H1 (cell line): ENCODE measurements around the gene ZNF462. TPM values are rescaled to one million over a fixed set of nuclear protein-coding genes. Genes with fewer than 3 reads are reported as not detected.

Experiments
- CTCF ChIA-PET: fragments of 300-600 bp; sonication (Branson Sonifier 250); formaldehyde crosslinking; loops from one replicate; lab custom pipeline; 2021; ENCODE audit not compliant: partially characterized antibody; lab: Charles Lee
- POLR2A ChIA-PET: fragments of 300-600 bp; sonication (Branson Sonifier 250); formaldehyde crosslinking; loops from one replicate; lab custom pipeline; 2021; ENCODE audit warnings: inconsistent platforms; ENCODE audit not compliant: partially characterized antibody; lab: Charles Lee
- DNase-seq, 2 experiments: peaks; one replicate each; pipeline versions ENCODE4 v3.0.0 to v3.0.0-alpha.2; 2010 to 2022; ENCODE audit warnings: low spot score in 2 of 2, low read depth in 1 of 2, mixed read lengths in 1 of 2
- FAIRE-seq: peaks from 2 replicates; lab custom pipeline; 2011; peaks lifted over from hg19 to GRCh38; lab: Jason Lieb, UNC
- H2AFZ ChIP-seq: 2 replicates; pipeline ENCODE4 v1.8.1; 2012; ENCODE audit warnings: low read length, inconsistent platforms
- H2AK5ac ChIP-seq: 2 replicates; pipeline ENCODE4 v1.6.1; 2013; ENCODE audit warnings: low read depth, low read length
- H2BK120ac ChIP-seq: replicated peaks from 2 replicates; pipeline ENCODE3; 2013; ENCODE audit warnings: low read depth, low read length, inconsistent platforms
- H2BK12ac ChIP-seq: 2 replicates; pipeline ENCODE4 v1.6.1; 2013; ENCODE audit warnings: low read depth, low read length
- H2BK15ac ChIP-seq: 2 replicates; pipeline ENCODE4 v1.6.1; 2013; ENCODE audit warnings: low read length
- H2BK20ac ChIP-seq: 2 replicates; pipeline ENCODE4 v1.6.1; 2013; ENCODE audit warnings: low read length
- H2BK5ac ChIP-seq: 2 replicates; pipeline ENCODE4 v1.6.1; 2013; ENCODE audit warnings: low read depth, low read length
- H3K14ac ChIP-seq: 2 replicates; pipeline ENCODE4 v1.6.1; 2013; ENCODE audit warnings: inconsistent platforms; ENCODE audit not compliant: insufficient read length
- H3K18ac ChIP-seq: 2 replicates; pipeline ENCODE4 v1.6.1; 2013; ENCODE audit warnings: low read length; ENCODE audit errors: extremely low read depth
- H3K23ac ChIP-seq: 2 replicates; pipeline ENCODE4 v1.6.1; 2013; ENCODE audit warnings: inconsistent platforms; ENCODE audit not compliant: insufficient read length
- H3K23me2 ChIP-seq: 2 replicates; pipeline ENCODE4 v1.6.1; 2013; ENCODE audit warnings: low read depth, low read length
- H3K27ac ChIP-seq: 2 replicates; pipeline ENCODE4 v1.6.1; 2011; ENCODE audit warnings: low read depth, low read length, inconsistent platforms
- H3K27me3 ChIP-seq, 4 experiments: replicated peaks in 1 of 4; 1 replicate in 1 of 4; 2 replicates in 3 of 4; pipeline versions ENCODE4 v1.6.1 to v1.8.1; 2011 to 2013; ENCODE audit warnings: low read length in 3 of 4, mild to moderate bottlenecking in 3 of 4, inconsistent platforms in 2 of 4, mixed read lengths in 2 of 4, moderate library complexity in 1 of 4; ENCODE audit not compliant: control insufficient read depth in 3 of 4, insufficient read depth in 3 of 4; ENCODE audit errors: extremely low read depth in 1 of 4
- H3K36me3 ChIP-seq, 4 experiments: 2 replicates each; pipeline versions ENCODE4 v1.6.1 to v1.8.1; 2011 to 2013; ENCODE audit warnings: mild to moderate bottlenecking in 4 of 4, low read length in 3 of 4, moderate library complexity in 2 of 4, control low read depth in 1 of 4, inconsistent platforms in 1 of 4; ENCODE audit not compliant: insufficient read depth in 4 of 4, control insufficient read depth in 2 of 4
- H3K4ac ChIP-seq: replicated peaks from 2 replicates; pipeline ENCODE3; 2013; ENCODE audit warnings: low read length, low read depth, mixed read lengths, inconsistent platforms; ENCODE audit not compliant: insufficient read length
- H3K4me1 ChIP-seq, 4 experiments: replicated peaks in 1 of 4; 1 replicate in 1 of 4; 2 replicates in 3 of 4; pipeline versions ENCODE4 v1.6.1 to v1.8.1; 2011 to 2013; ENCODE audit warnings: low read length in 3 of 4, inconsistent platforms in 2 of 4, mixed read lengths in 1 of 4; ENCODE audit not compliant: insufficient read depth in 4 of 4, control insufficient read depth in 3 of 4
- H3K4me2 ChIP-seq, 2 experiments: 2 replicates each; pipeline versions ENCODE4 v1.6.1 to v1.8.1; 2011 to 2013; ENCODE audit warnings: low read depth in 2 of 2, low read length in 2 of 2, control low read depth in 1 of 2, inconsistent platforms in 1 of 2, mild to moderate bottlenecking in 1 of 2; ENCODE audit not compliant: insufficient read depth in 1 of 2
- H3K4me3 ChIP-seq, 4 experiments: fragments of 200-600, 300-600 bp in 1 of 4; sonication (generic), shearing (Covaris generic), sonication (Bioruptor Twin) in 1 of 4; 2 replicates each; pipeline versions ENCODE4 v1.5.1 to v1.8.1; 2011 to 2016; ENCODE audit warnings: low read length in 4 of 4, low read depth in 3 of 4, control low read depth in 2 of 4, inconsistent platforms in 2 of 4, mild to moderate bottlenecking in 2 of 4, mixed read lengths in 1 of 4, moderate library complexity in 1 of 4; ENCODE audit not compliant: insufficient read depth in 2 of 4; ENCODE audit errors: extremely low read depth in 1 of 4
- H3K56ac ChIP-seq: replicated peaks from 2 replicates; pipeline ENCODE3; 2013; ENCODE audit warnings: low read depth, mild to moderate bottlenecking, mixed read lengths, low read length, inconsistent platforms; ENCODE audit not compliant: insufficient read length
- H3K79me1 ChIP-seq: 2 replicates; pipeline ENCODE4 v1.6.1; 2013; ENCODE audit warnings: low read depth, low read length, control low read depth
- H3K79me2 ChIP-seq, 2 experiments: 2 replicates each; pipeline versions ENCODE4 v1.6.1 to v1.8.1; 2012 to 2013; ENCODE audit warnings: low read length in 2 of 2, mild to moderate bottlenecking in 2 of 2, inconsistent platforms in 1 of 2; ENCODE audit not compliant: insufficient read depth in 2 of 2, control insufficient read depth in 1 of 2
- H3K9ac ChIP-seq, 4 experiments: replicated peaks in 1 of 4; 1 replicate in 1 of 4; 2 replicates in 3 of 4; pipeline versions ENCODE4 v1.6.1 to v1.8.1; 2011 to 2013; ENCODE audit warnings: low read depth in 3 of 4, low read length in 3 of 4, control low read depth in 2 of 4, mild to moderate bottlenecking in 2 of 4, moderate library complexity in 2 of 4, inconsistent platforms in 1 of 4; ENCODE audit errors: extremely low read depth in 1 of 4
- H3K9me3 ChIP-seq, 2 experiments: 2 replicates each; pipeline versions ENCODE4 v1.6.1 to v1.8.1; 2012 to 2013; ENCODE audit warnings: mild to moderate bottlenecking in 2 of 2, moderate library complexity in 2 of 2, control low read depth in 1 of 2, inconsistent platforms in 1 of 2, low read depth in 1 of 2, low read length in 1 of 2, mixed read lengths in 1 of 2; ENCODE audit not compliant: insufficient read depth in 2 of 2
- H4K20me1 ChIP-seq, 2 experiments: replicated peaks in 1 of 2; 2 replicates each; pipeline versions ENCODE3 to v1.8.1; 2011 to 2013; ENCODE audit warnings: inconsistent platforms in 2 of 2, low read length in 2 of 2, mild to moderate bottlenecking in 1 of 2; ENCODE audit not compliant: insufficient read depth in 2 of 2, control insufficient read depth in 1 of 2
- H4K5ac ChIP-seq: 2 replicates; pipeline ENCODE4 v1.6.1; 2013; ENCODE audit warnings: low read length, low read depth, mixed read lengths, inconsistent platforms; ENCODE audit not compliant: insufficient read length
- H4K8ac ChIP-seq: 2 replicates; pipeline ENCODE4 v1.8.0; 2013; ENCODE audit warnings: mild to moderate bottlenecking, moderate library complexity, low read length, inconsistent platforms; ENCODE audit not compliant: insufficient read depth; ENCODE audit errors: extremely low read depth
- H4K91ac ChIP-seq: replicated peaks from 2 replicates; pipeline ENCODE3; 2013; ENCODE audit warnings: low read length, mixed read lengths, inconsistent platforms; ENCODE audit not compliant: insufficient read length
- ATF3 ChIP-seq: IDR thresholded peaks from 2 replicates; pipeline ENCODE4 v1.6.1; 2011; ENCODE audit warnings: low read depth, mild to moderate bottlenecking, low read length; ENCODE audit not compliant: insufficient read depth
- CREB1 ChIP-seq: IDR thresholded peaks from 2 replicates; pipeline ENCODE4 v1.6.1; 2012; ENCODE audit warnings: inconsistent platforms
- MAX ChIP-seq: IDR thresholded peaks from 2 replicates; pipeline ENCODE4 v1.6.1; 2012; ENCODE audit warnings: inconsistent platforms
- POLR2A ChIP-seq, 2 experiments: IDR thresholded peaks; 1 replicate in 1 of 2; 2 replicates in 1 of 2; pipeline ENCODE4 v1.6.1; 2011; ENCODE audit warnings: low read depth in 2 of 2, low read length in 2 of 2, mild to moderate bottlenecking in 2 of 2; ENCODE audit errors: control extremely low read depth in 1 of 2
- WGBS, 2 experiments: shearing (Covaris generic) in 1 of 2; methylation state at CpG; one replicate each; pipeline versions ENCODE4 v1.1.6 to v1.1.7; 2013 to 2015; ENCODE audit warnings: low lambda C conversion rate in 2 of 2, mixed read lengths in 2 of 2, inconsistent platforms in 1 of 2, low coverage in 1 of 2, missing lambda C conversion rate in 1 of 2; ENCODE audit not compliant: insufficient replicate concordance in 2 of 2, insufficient coverage in 1 of 2, insufficient read length in 1 of 2; ENCODE audit errors: extremely low coverage in 1 of 2, missing lambda C conversion rate in 1 of 2; 5-methylcytosine and 5-hydroxymethylcytosine counted together
- polyA plus RNA-seq, 7 experiments: library from polyadenylated mRNA; depleted of rRNA in 3 of 7; stranded (reverse) in 5 of 7; unstranded in 2 of 7; fragments of >200 nt in 5 of 7; fragments of 200-250 nt in 2 of 7; gene quantifications; 1 replicate in 5 of 7; 2 replicates in 1 of 7; 4 replicates in 1 of 7; pipeline versions ENCODE4 v1.2.1 to v1.2.3, GENCODE V29; 2011 to 2013; ENCODE audit warnings: missing spikeins in 2 of 7, mixed read lengths in 2 of 7
- total RNA-seq: library from RNA; stranded (reverse); fragmentation: NEBNext Ultra II Directional; extraction: Animal tissue kit (Norgen Biotek cat#: 25700); gene quantifications from 2 replicates; pipeline ENCODE4 v1.2.1, GENCODE V29; 2021

Gene ZNF462
- total and polyA plus RNA-seq, 2 of the 8 experiments (the other 6 are each of a cell fraction or from before 2014, with no cell fraction given) = 30.0 to 163 TPM

GRCh38 chr9:106913276-106913675, 50.3 kb downstream of the ZNF462 start:
- 86% methylated on average over 5 of the region's 5 CpGs; no CpG with 5 or more reads in 1 of the 2 experiments for WGBS, 2 experiments
- no peak for DNase-seq
- POLR2A ChIA-PET = interaction anchor here (1.9 kb wide), 1 partner anchor 34 kb away, joined by 4 read pairs; no protein-coding TSS in a partner anchor

More at GRCh38 chr9:106913276-106913675, 50.3 kb downstream of the ZNF462 start:
- Histone ChIP-seq H3K4ac (no peak overlapping the region), H3K27ac (no peak overlapping the region), H2BK5ac (no peak overlapping the region), H3K4me2 (no peak overlapping the region), H2BK12ac (no peak overlapping the region), H3K14ac (no peak overlapping the region), H3K56ac (no peak overlapping the region), H3K4me3 (no peak overlapping the region), H2BK20ac (no peak overlapping the region), H4K8ac (no peak overlapping the region), H4K91ac (no peak overlapping the region), H3K27me3 (no peaks in the 10 kb centered on the region), H3K4me1 (peaks cover 0 to 7% (median 3%) of the 10 kb centered on the region in 4 experiments; a peak in 4 of 7 replicates), H2BK120ac (no peak overlapping the region), H2AFZ (no peak overlapping the region), H2BK15ac (no peak overlapping the region), H3K36me3 (peaks cover 0 to 12% (median 2%) of the 10 kb centered on the region in 4 experiments; a peak in 2 of 8 replicates), H3K79me2 (peaks cover 12 to 96% of the 10 kb centered on the region in 2 experiments; a peak in 3 of 4 replicates), H3K18ac (no peak overlapping the region), H4K20me1 (peaks cover 3 to 4% of the 10 kb centered on the region in 2 experiments), H3K23ac (no peak overlapping the region), H3K9ac (no peak overlapping the region), H2AK5ac (no peak overlapping the region), H3K23me2 (no peaks in the 10 kb centered on the region), H4K5ac (no peak overlapping the region), H3K9me3 (no peaks in the 10 kb centered on the region), H3K79me1 (peaks cover 8% of the 10 kb centered on the region)
- TF ChIP-seq MAX (no peak), POLR2A (IDR thresholded peaks at IDR 0.05; ENCODE audit: control extremely low read depth in 1 of 2, low read depth in 2 of 2, low read length in 2 of 2) (no peak), CREB1 (no peak), ATF3 (no peak)
- FAIRE-seq = no peak
- CTCF ChIA-PET = interaction anchor here (1.0 to 1.1 kb wide), 2 partner anchors 9 to 12 kb away, joined by 3 read pairs; no protein-coding TSS in a partner anchor
